ENCODE measurements around the gene CHML. TPM values are rescaled to one million over a fixed set of nuclear protein-coding genes. Genes with fewer than 3 reads are reported as not detected.

The CHML gene
- total RNA-seq, 1 experiment from 2014 or later = 30.4 TPM

DNA sequence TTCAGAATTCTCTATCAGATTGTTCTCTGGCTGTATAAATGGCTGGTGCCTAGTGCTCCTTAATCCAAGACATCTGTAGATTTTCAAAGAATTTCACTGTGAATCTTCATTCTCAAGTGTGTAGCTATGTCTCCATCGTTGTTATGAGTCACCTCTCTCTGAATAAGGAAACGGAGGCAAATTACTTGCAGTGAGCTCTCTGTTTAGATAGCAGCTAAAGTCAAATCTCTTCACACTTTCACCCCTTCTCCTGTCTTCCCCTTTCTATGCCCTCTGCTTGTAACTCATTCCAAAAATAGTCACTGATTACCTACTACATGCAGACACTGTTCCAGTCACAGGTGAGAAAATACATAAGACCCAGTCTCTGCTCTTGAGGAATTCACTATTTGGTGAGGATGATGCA is 39.7 kb downstream of the CHML start:
- H3K36me3 ChIP-seq (replicated peaks; ENCODE audit: control insufficient read depth, insufficient read depth, low read length) = no peaks in the 10 kb centered on the region
- no peak for DNase-seq

DNA sequence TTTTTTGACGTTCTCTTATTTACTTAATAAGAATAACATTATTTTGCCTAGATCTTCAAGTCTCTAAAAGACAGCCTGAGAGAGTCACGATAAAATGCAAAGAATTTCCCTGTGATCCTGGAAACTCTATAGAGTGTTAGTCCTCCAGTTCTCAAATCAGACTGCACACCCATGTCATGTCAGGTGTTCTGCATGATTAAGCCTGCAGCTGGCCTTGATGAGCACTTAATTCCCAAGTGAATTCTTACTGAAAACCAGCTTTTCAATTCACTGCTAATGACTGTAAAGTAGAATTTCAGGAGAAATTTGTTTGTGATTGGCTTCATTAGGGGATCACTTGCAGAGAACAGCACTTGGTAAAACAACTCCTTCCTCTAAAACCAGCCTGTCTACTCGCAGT is 41.9 kb downstream of the CHML start:
- no peak for DNase-seq
- H3K27me3 ChIP-seq (ENCODE audit: control insufficient read depth, insufficient read depth, low read length) = no peaks in the 10 kb centered on the region
- H3K4me3 ChIP-seq (ENCODE audit: insufficient read depth, low read depth, low read length) = no peak overlapping the region
- no peaks in the 10 kb centered on the region for H3K36me3 ChIP-seq (replicated peaks; ENCODE audit: control insufficient read depth, insufficient read depth, low read length)

More for the DNA sequence above, 39.7 kb downstream of the CHML start:
- H3K4me3 ChIP-seq (ENCODE audit: insufficient read depth, low read depth, low read length) = no peak overlapping the region
- no peaks in the 10 kb centered on the region for H3K27me3 ChIP-seq (ENCODE audit: control insufficient read depth, insufficient read depth, low read length)

DNA sequence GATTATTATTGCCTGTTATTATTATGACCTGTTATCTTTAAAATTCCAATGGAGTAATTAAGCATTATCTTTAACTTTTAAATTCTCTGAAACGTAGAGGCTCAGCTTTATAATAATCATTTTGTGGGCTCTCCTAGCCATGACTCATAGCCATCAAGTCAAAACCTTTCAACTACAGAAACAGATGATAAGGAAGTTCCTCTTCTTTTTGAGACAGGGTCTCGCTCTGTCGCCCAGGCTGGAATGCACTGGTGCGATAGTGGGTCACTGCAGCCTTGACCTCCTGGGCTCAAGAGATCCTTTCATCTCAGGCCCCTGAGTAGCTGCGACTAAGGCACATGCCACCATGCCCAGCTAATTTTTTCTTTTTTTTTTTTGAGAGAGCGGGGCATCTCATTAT is 43.5 kb downstream of the CHML start:
- no peak for DNase-seq
- Histone ChIP-seq H3K4me3 (ENCODE audit: insufficient read depth, low read depth, low read length) (no peak overlapping the region), H3K27me3 (ENCODE audit: control insufficient read depth, insufficient read depth, low read length) (no peaks in the 10 kb centered on the region), H3K36me3 (replicated peaks; ENCODE audit: control insufficient read depth, insufficient read depth, low read length) (no peaks in the 10 kb centered on the region)

DNA sequence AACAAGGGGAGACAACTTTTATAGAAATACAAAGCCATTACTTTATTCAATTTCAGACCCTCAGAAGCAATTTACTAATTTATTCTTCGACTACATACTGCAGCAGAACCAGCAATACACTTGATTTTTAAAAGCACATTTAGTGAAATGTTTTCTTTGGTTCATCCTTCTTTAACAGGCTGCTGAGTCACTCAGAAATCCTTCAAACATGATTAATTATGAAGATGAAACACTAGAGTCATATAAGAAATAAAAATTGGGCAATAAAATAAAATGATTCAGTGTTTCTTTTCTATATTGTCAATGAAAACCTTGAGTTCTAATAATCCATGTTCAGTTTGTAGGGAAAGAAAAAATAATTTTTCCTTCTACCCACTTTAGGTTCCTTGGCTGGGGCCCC is 47.0 kb downstream of the CHML start:
- Histone ChIP-seq H3K27me3 (ENCODE audit: control insufficient read depth, insufficient read depth, low read length) (no peaks in the 10 kb centered on the region), H3K36me3 (replicated peaks; ENCODE audit: control insufficient read depth, insufficient read depth, low read length) (no peaks in the 10 kb centered on the region), H3K4me3 (ENCODE audit: insufficient read depth, low read depth, low read length) (no peak overlapping the region)
- DNase-seq = no peak

DNA sequence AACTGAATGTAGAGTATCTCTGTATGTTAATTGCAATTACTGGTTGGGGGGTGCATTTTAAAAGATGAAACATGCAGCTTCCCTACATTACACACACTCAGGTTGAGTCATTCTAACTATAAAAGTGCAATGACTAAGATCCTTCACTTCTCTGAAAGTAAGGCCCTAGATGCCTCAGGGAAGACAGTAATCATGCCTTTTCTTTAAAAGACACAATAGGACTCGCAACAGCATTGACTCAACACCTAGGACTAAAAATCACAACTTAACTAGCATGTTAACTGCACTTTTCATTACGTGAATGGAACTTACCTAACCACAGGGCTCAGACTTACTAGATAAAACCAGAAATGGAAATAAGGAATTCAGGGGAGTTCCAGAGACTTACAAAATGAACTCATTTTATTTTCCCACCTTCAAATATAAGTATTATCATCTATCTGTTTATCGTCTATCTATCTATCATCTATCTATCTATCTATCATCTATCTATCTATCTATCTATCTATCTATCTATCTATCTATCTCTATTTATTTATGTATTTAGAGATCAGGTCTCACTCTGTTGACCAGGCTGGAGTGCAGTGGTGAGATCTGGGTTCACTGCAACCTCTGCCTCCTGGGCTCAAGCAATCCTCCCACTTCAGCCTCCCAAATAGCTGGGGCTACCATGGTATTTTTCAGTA is 47.8 kb downstream of the CHML start:
- Histone ChIP-seq H3K4me3 (ENCODE audit: insufficient read depth, low read depth, low read length) (no peak overlapping the region), H3K36me3 (replicated peaks; ENCODE audit: control insufficient read depth, insufficient read depth, low read length) (no peaks in the 10 kb centered on the region), H3K27me3 (ENCODE audit: control insufficient read depth, insufficient read depth, low read length) (no peaks in the 10 kb centered on the region)
- DNase-seq = no peak

DNA sequence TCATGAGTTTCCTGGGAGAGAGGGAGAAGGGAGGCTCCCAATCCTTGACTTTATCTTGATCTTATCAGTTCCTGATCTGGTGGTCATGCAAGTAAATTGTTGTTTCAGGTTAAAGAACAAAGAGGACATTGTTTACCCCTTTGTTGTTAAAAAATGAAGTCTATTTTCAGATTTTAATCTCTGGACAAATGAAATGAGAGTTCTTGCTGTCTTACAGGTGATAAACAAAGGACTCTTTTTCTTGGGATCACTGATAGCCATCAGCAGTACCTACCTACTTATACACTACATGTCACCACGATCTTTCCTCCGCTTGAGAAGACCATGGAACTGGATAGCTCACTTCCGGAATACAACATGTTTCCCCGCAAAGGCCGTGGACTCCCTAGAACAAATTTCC is 48.4 kb downstream of the CHML start:
- H3K36me3 ChIP-seq (replicated peaks; ENCODE audit: control insufficient read depth, insufficient read depth, low read length) = no peaks in the 10 kb centered on the region
- H3K4me3 ChIP-seq (ENCODE audit: insufficient read depth, low read depth, low read length) = no peak overlapping the region
- DNase-seq = no peak
- H3K27me3 ChIP-seq (ENCODE audit: control insufficient read depth, insufficient read depth, low read length) = no peaks in the 10 kb centered on the region

DNA sequence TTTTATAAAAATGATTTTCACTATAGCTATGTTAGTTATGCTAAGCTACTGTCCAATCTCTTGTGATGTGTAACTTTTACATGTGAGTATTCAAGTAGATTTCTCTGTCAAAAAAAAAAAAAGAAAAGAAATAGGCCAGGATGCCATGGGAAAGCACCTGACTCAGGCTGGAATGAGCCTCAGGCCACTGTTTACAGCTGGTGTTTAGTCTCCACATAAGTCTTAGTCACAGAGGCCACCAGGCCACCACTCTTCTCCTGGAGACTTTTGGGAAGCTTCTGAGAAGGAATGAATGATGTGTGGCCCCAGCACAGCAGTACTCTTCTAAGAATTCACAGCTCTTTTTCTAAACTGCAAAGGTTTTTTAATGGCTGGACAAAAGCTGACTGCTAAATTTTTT is 48.9 kb downstream of the CHML start:
- Histone ChIP-seq H3K27me3 (ENCODE audit: control insufficient read depth, insufficient read depth, low read length) (no peaks in the 10 kb centered on the region), H3K4me3 (ENCODE audit: insufficient read depth, low read depth, low read length) (no peak overlapping the region), H3K36me3 (replicated peaks; ENCODE audit: control insufficient read depth, insufficient read depth, low read length) (no peaks in the 10 kb centered on the region)
- no peak for DNase-seq

DNA sequence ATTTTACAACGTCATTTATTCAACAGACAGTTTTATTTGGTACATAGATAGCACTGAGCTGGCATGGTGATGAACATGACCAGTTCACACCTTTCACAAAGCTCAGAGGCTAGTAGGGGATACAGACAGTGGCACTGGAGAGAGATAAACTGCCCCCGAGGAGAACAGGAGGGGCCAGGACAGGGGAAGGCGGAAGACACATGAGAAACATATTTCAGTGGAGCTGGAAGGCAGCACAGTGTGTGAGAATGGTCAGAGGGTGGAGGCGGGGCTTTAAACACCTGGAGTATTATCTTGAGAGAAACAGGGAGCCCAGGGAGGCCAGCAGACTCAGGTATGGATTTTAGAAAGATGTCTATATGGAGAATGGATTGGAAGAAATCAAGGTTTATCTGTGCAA is 49.5 kb downstream of the CHML start:
- DNase-seq = no peak
- no peaks in the 10 kb centered on the region for H3K27me3 ChIP-seq (ENCODE audit: control insufficient read depth, insufficient read depth, low read length)
- H3K4me3 ChIP-seq (ENCODE audit: insufficient read depth, low read depth, low read length) = no peak overlapping the region
- H3K36me3 ChIP-seq (replicated peaks; ENCODE audit: control insufficient read depth, insufficient read depth, low read length) = no peaks in the 10 kb centered on the region

Other genes with a start within 250 kb of the CHML start
- gene FH, start 120.6 kb downstream of the CHML start, total RNA-seq (2014; rRNA removed; shearing (Covaris generic)) = 145 and 154 TPM in 2 replicates
- 0.07 and 0.14 TPM in 2 replicates for gene KMO, start 108.0 kb downstream of the CHML start, total RNA-seq (2014; rRNA removed; shearing (Covaris generic))
- 55.3 and 63.5 TPM in 2 replicates for gene OPN3, start within 50 bp of the CHML start, total RNA-seq (2014; rRNA removed; shearing (Covaris generic))
- gene WDR64, start 11.9 kb upstream of the CHML start, total RNA-seq (2014; rRNA removed; shearing (Covaris generic)) = not detected in 2 replicates
- gene EXO1, start 207.8 kb upstream of the CHML start, total RNA-seq (2014; rRNA removed; shearing (Covaris generic)) = 50.4 and 51.8 TPM in 2 replicates

All from H7 (cell line).